IMR-90 (cell line): ENCODE data around the gene NT5C.

Experiments used
- ELK1 ChIP-seq: fragments of 150-350 bp; IDR thresholded peaks from 2 replicates; pipeline ENCODE4 v1.6.1; 2016; ENCODE audit warnings: low read depth, mild to moderate bottlenecking, low read length, moderate library complexity, borderline replicate concordance
- MXI1 ChIP-seq: IDR thresholded peaks from 2 replicates; pipeline ENCODE4 v1.6.1; 2012; ENCODE audit warnings: low read depth, mild to moderate bottlenecking, low read length, moderate library complexity, borderline replicate concordance
- NFE2L2 ChIP-seq: fragments of 150-350 bp; IDR thresholded peaks from 2 replicates; pipeline ENCODE4 v1.6.1; 2016; ENCODE audit warnings: low read depth, mild to moderate bottlenecking, low read length
- POLR2A ChIP-seq: IDR thresholded peaks from 2 replicates; pipeline ENCODE4 v1.6.1; 2012; ENCODE audit warnings: mild to moderate bottlenecking, low read depth, low read length
- RAD21 ChIP-seq: IDR thresholded peaks from 2 replicates; pipeline ENCODE4 v1.6.1; 2012; ENCODE audit warnings: low read length, improper control_type of control experiment
- RFX5 ChIP-seq: IDR thresholded peaks from 2 replicates; pipeline ENCODE4 v1.8.0; 2012; ENCODE audit warnings: low read depth, mild to moderate bottlenecking, low read length, moderate library complexity
- TF ChIP-seq, protein P1 (sequence below): conservative IDR thresholded peaks from 2 replicates; pipeline ENCODE4 v1.5.1; 2012; ENCODE audit warnings: mild to moderate bottlenecking, low read depth, low read length, improper control_type of control experiment
- TF ChIP-seq, protein P2 (sequence below): fragments of 150-350 bp; IDR thresholded peaks from 2 replicates; pipeline ENCODE4 v1.6.1; 2017; ENCODE audit warnings: mild to moderate bottlenecking, antibody characterized with exemption, low read length, low read depth

- TF ChIP-seq, protein P1, sequence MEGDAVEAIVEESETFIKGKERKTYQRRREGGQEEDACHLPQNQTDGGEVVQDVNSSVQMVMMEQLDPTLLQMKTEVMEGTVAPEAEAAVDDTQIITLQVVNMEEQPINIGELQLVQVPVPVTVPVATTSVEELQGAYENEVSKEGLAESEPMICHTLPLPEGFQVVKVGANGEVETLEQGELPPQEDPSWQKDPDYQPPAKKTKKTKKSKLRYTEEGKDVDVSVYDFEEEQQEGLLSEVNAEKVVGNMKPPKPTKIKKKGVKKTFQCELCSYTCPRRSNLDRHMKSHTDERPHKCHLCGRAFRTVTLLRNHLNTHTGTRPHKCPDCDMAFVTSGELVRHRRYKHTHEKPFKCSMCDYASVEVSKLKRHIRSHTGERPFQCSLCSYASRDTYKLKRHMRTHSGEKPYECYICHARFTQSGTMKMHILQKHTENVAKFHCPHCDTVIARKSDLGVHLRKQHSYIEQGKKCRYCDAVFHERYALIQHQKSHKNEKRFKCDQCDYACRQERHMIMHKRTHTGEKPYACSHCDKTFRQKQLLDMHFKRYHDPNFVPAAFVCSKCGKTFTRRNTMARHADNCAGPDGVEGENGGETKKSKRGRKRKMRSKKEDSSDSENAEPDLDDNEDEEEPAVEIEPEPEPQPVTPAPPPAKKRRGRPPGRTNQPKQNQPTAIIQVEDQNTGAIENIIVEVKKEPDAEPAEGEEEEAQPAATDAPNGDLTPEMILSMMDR = no peak
- TF ChIP-seq NFE2L2 (no peak), RAD21 (no peak), POLR2A (no peak), RFX5 (no peak), ELK1 (no peak), MXI1 (no peak)
- TF ChIP-seq, protein P2, sequence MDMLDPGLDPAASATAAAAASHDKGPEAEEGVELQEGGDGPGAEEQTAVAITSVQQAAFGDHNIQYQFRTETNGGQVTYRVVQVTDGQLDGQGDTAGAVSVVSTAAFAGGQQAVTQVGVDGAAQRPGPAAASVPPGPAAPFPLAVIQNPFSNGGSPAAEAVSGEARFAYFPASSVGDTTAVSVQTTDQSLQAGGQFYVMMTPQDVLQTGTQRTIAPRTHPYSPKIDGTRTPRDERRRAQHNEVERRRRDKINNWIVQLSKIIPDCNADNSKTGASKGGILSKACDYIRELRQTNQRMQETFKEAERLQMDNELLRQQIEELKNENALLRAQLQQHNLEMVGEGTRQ = no peak
Measured at GRCh38 chr17:75133001-75133400, 1.5 kb upstream of the NT5C start.
